Measurements from ENCODE around the gene LSM12. TPM values are rescaled to one million over a fixed set of nuclear protein-coding genes. Genes with fewer than 3 reads are reported as not detected.
A peak's percentile ranks its signal among the peaks of the same experiment; 100 is the strongest.

The LSM12 gene
- total and polyA plus RNA-seq, 2 of the 8 experiments (the other 6 are each of a cell fraction or from before 2014, with no cell fraction given) = 69.8 to 142 TPM

- H3K9me3 ChIP-seq (ENCODE audit: insufficient read depth in 2 of 2, low read depth in 1 of 2, low read length in 1 of 2) = no peaks in the 10 kb centered on the region
- H3K14ac ChIP-seq (ENCODE audit: insufficient read length) = no peak within 1 kb of the TSS
- H2BK15ac ChIP-seq (ENCODE audit: low read length) = no peak within 1 kb of the TSS
- WGBS, 2 experiments (ENCODE audit: extremely low coverage in 1 of 2, insufficient coverage in 1 of 2, insufficient read length in 1 of 2, insufficient replicate concordance in 2 of 2, low coverage in 1 of 2, low lambda C conversion rate in 2 of 2, missing lambda C conversion rate in 1 of 2) = 2% methylated on average over 32 of the region's 53 CpGs; no CpG with 5 or more reads in 1 of the 2 experiments
- H4K20me1 ChIP-seq (replicated peaks in 1 of 2; ENCODE audit: control insufficient read depth in 1 of 2, insufficient read depth in 2 of 2, low read length in 2 of 2) = peaks cover 0 to 4% of the 10 kb centered on the region in 2 experiments
- peak within 1 kb of the TSS; percentile 84; the same call in 1 of the 2 replicates for H3K18ac ChIP-seq (ENCODE audit: extremely low read depth, low read length)
- peak within 1 kb of the TSS; percentile 13 for H3K56ac ChIP-seq (replicated peaks; ENCODE audit: insufficient read length, low read depth, low read length)
- H3K9ac ChIP-seq (replicated peaks in 1 of 4; ENCODE audit: extremely low read depth in 1 of 4, low read depth in 3 of 4, low read length in 3 of 4) = peak within 1 kb of the TSS; percentile 55 to 88 (median 72)
- no peak within 1 kb of the TSS for H2BK20ac ChIP-seq (ENCODE audit: low read length)
- peaks cover 7 to 14% (median 10%) of the 10 kb centered on the region in 4 experiments; a peak in 6 of 8 replicates for H3K36me3 ChIP-seq (ENCODE audit: control insufficient read depth in 2 of 4, insufficient read depth in 4 of 4, low read length in 3 of 4)
- H2AFZ ChIP-seq (ENCODE audit: low read length) = 0 out of 2 replicates have a peak within 1 kb of the TSS, but pooled peaks have one; percentile 47
- peak within 1 kb of the TSS; percentile 50 to 86 (median 82) for H3K4me3 ChIP-seq (ENCODE audit: extremely low read depth in 1 of 4, insufficient read depth in 2 of 4, low read depth in 3 of 4, low read length in 4 of 4)
- peak within 1 kb of the TSS; percentile 45; the same call in 1 of the 2 replicates for H2BK12ac ChIP-seq (ENCODE audit: low read depth, low read length)
- peak within 1 kb of the TSS; percentile 77 to 87 for H3K4me2 ChIP-seq (ENCODE audit: insufficient read depth in 1 of 2, low read depth in 2 of 2, low read length in 2 of 2)
- H2BK120ac ChIP-seq (replicated peaks; ENCODE audit: low read depth, low read length) = no peak within 1 kb of the TSS
- H3K27me3 ChIP-seq (replicated peaks in 1 of 4; ENCODE audit: control insufficient read depth in 3 of 4, extremely low read depth in 1 of 4, insufficient read depth in 3 of 4, low read length in 3 of 4) = no peaks in the 10 kb centered on the region
- no peak within 1 kb of the TSS for H3K23ac ChIP-seq (ENCODE audit: insufficient read length)
- H3K79me2 ChIP-seq (ENCODE audit: control insufficient read depth in 1 of 2, insufficient read depth in 2 of 2, low read length in 2 of 2) = peaks cover 4 to 23% of the 10 kb centered on the region in 2 experiments
- peak within 1 kb of the TSS; percentile 55 for H3K4ac ChIP-seq (replicated peaks; ENCODE audit: insufficient read length, low read depth, low read length)
- FAIRE-seq (no peak), DNase-seq (ENCODE audit: low read depth in 1 of 2, low spot score in 2 of 2) (peak; percentile 95 to 96)
- peak within 1 kb of the TSS; percentile 91; the same call in 1 of the 2 replicates for H4K8ac ChIP-seq (ENCODE audit: extremely low read depth, insufficient read depth, low read length)
- no peaks in the 10 kb centered on the region for H3K79me1 ChIP-seq (ENCODE audit: low read depth, low read length)
- peak within 1 kb of the TSS; percentile 74 for H4K5ac ChIP-seq (ENCODE audit: insufficient read length, low read depth, low read length)
- peak within 1 kb of the TSS; percentile 88 for H2BK5ac ChIP-seq (ENCODE audit: low read depth, low read length)
- H3K4me1 ChIP-seq (replicated peaks in 1 of 4; ENCODE audit: control insufficient read depth in 3 of 4, insufficient read depth in 4 of 4, low read length in 3 of 4) = peaks cover 0 to 4% (median under 1%) of the 10 kb centered on the region in 4 experiments; a peak in 4 of 7 replicates
- POLR2A ChIA-PET (ENCODE audit: partially characterized antibody) = interaction anchor here (0.6 to 4.2 kb wide), 6 partner anchors 12 to 91 kb away, joined by 3 to 33 read pairs (median 4); partner anchors contain the start of gene HDAC5
- peak within 1 kb of the TSS; percentile 84 for H4K91ac ChIP-seq (replicated peaks; ENCODE audit: insufficient read length, low read length)
- H3K23me2 ChIP-seq (ENCODE audit: low read depth, low read length) = peaks cover 10% of the 10 kb centered on the region
- H3K27ac ChIP-seq (ENCODE audit: low read depth, low read length) = peak within 1 kb of the TSS; percentile 96
- CTCF ChIA-PET (ENCODE audit: partially characterized antibody) = interaction anchor here (0.6 to 7.1 kb wide), 4 partner anchors 15 to 81 kb away, joined by 3 to 71 read pairs (median 4); no protein-coding TSS in a partner anchor
- no peak within 1 kb of the TSS for H2AK5ac ChIP-seq (ENCODE audit: low read depth, low read length)
- TF ChIP-seq JUND (IDR thresholded peaks at IDR 0.05; ENCODE audit: low read length) (no peak), TCF12 (IDR thresholded peaks at IDR 0.05; ENCODE audit: low read depth, low read length) (0 out of 2 replicates have a peak, but pooled peaks have one; percentile 32), HDAC6 (IDR thresholded peaks at IDR 0.05; ENCODE audit: low read depth, low read length) (no peak), CTBP2 (IDR thresholded peaks at IDR 0.05; ENCODE audit: borderline replicate concordance, insufficient read depth, insufficient read length, low read length) (no peak), NANOG (IDR thresholded peaks at IDR 0.05; ENCODE audit: insufficient read depth, low read depth, low read length, poor library complexity, severe bottlenecking) (no peak), MAFK (IDR thresholded peaks at IDR 0.05; ENCODE audit: low read depth, low read length) (no peak), CBX8 (IDR thresholded peaks at IDR 0.05; ENCODE audit: borderline replicate concordance, low read depth, low read length) (no peak), RNF2 (IDR thresholded peaks at IDR 0.05; ENCODE audit: borderline replicate concordance, low read depth, low read length, missing control alignments, poor library complexity, severe bottlenecking) (no peak), MAX (IDR thresholded peaks at IDR 0.05) (peak; percentile 99), POU5F1 (IDR thresholded peaks at IDR 0.05; ENCODE audit: low read depth, low read length) (no peak)
Measured at GRCh38 chr17:44070455-44071197, 4.2 kb upstream of the LSM12 start, which contains the start of gene G6PC3. Gene G6PC3 (plus strand): TSS chr17:44070735. CDS start chr17:44070966, 231 bp downstream.

All from H1 (cell line).